ENCODE data around the gene RABEP2.
"Not testable (repeated sequence)": the region's sequence is repeated elsewhere in the genome, so short reads cannot be mapped to it uniquely, and the experiment has no call there.

RABEP2 gene

GRCh38 chr16:28905229-28905754, 19.7 kb downstream of the RABEP2 start:
- no peak for FAIRE-seq
- DNase-seq (ENCODE audit: insufficient read length, low spot score): no peak

- no peak for FAIRE-seq
- DNase-seq (ENCODE audit: insufficient read length, low spot score): no peak
These were observed 20.2 kb downstream of the RABEP2 start for GRCh38 chr16:28904828-28905227.

- no peak for FAIRE-seq
- DNase-seq (ENCODE audit: insufficient read length, low spot score): no peak
These were observed 20.7 kb downstream of the RABEP2 start for GRCh38 chr16:28904363-28904762.

GRCh38 chr16:28903344-28904042, 21.5 kb downstream of the RABEP2 start:
- DNase-seq (ENCODE audit: insufficient read length, low spot score) (no peak), FAIRE-seq (no peak)

- DNase-seq (ENCODE audit: insufficient read length, low spot score): no peak
- no peak for FAIRE-seq
These were observed 22.1 kb downstream of the RABEP2 start for GRCh38 chr16:28902909-28903308.

- no peak for FAIRE-seq
These were observed 23.2 kb downstream of the RABEP2 start for GRCh38 chr16:28901862-28902261.

GRCh38 chr16:28900601-28901000, 24.4 kb downstream of the RABEP2 start:
- DNase-seq (ENCODE audit: insufficient read length, low spot score) (no peak), FAIRE-seq (no peak)

More at GRCh38 chr16:28901862-28902261, 23.2 kb downstream of the RABEP2 start:
- DNase-seq (ENCODE audit: insufficient read length, low spot score): no peak

GRCh38 chr16:28899882-28900590, 25.0 kb downstream of the RABEP2 start:
- no peak for DNase-seq (ENCODE audit: insufficient read length, low spot score)
- FAIRE-seq: no peak

GRCh38 chr16:28898942-28899341, 26.1 kb downstream of the RABEP2 start:
- DNase-seq (ENCODE audit: insufficient read length, low spot score): no peak
- FAIRE-seq: no peak

- DNase-seq (ENCODE audit: insufficient read length, low spot score) (no peak), FAIRE-seq (no peak)
These were observed 26.8 kb downstream of the RABEP2 start for GRCh38 chr16:28898266-28898665.

GRCh38 chr16:28897826-28898225, 27.2 kb downstream of the RABEP2 start:
- FAIRE-seq: no peak
- DNase-seq (ENCODE audit: insufficient read length, low spot score): no peak

- FAIRE-seq (no peak), DNase-seq (ENCODE audit: insufficient read length, low spot score) (no peak)
These were observed 29.4 kb downstream of the RABEP2 start for GRCh38 chr16:28895609-28896008.

- FAIRE-seq: no peak
- no peak for DNase-seq (ENCODE audit: insufficient read length, low spot score)
These were observed 31.7 kb downstream of the RABEP2 start for GRCh38 chr16:28893291-28893690.

GRCh38 chr16:28891964-28892890, 32.8 kb downstream of the RABEP2 start:
- FAIRE-seq (no peak), DNase-seq (ENCODE audit: insufficient read length, low spot score) (no peak)

- FAIRE-seq; DNase-seq (ENCODE audit: insufficient read length, low spot score): not testable (repeated sequence)
These were observed 34.7 kb downstream of the RABEP2 start for GRCh38 chr16:28890355-28890754.

GRCh38 chr16:28886945-28887344, 38.1 kb downstream of the RABEP2 start:
- DNase-seq (ENCODE audit: insufficient read length, low spot score) (no peak), FAIRE-seq (no peak)

- DNase-seq (ENCODE audit: insufficient read length, low spot score) (no peak), FAIRE-seq (no peak)
These were observed 41.0 kb downstream of the RABEP2 start for GRCh38 chr16:28884045-28884444.

GRCh38 chr16:28883221-28883996, 41.6 kb downstream of the RABEP2 start:
- FAIRE-seq (no peak), DNase-seq (ENCODE audit: insufficient read length, low spot score) (no peak)

GRCh38 chr16:28882551-28883160, 42.4 kb downstream of the RABEP2 start:
- FAIRE-seq (no peak), DNase-seq (ENCODE audit: insufficient read length, low spot score) (no peak)

GRCh38 chr16:28881565-28881964, 43.5 kb downstream of the RABEP2 start:
- FAIRE-seq; DNase-seq (ENCODE audit: insufficient read length, low spot score): not testable (repeated sequence)
